Activated B cell treated with CpG ODN at 0.5 μM for 24 hours (primary cell): Measurements from ENCODE around the gene ATXN7L2. TPM values are rescaled to one million over a fixed set of nuclear protein-coding genes. Genes with fewer than 3 reads are reported as not detected.
"Not testable (repeated sequence)": the region's sequence is repeated elsewhere in the genome, so short reads cannot be mapped to it uniquely, and the experiment has no call there.

ENCODE experiments used
- ATAC-seq: fragments of 200-7000 bp; cut with Tn5 transposase; one replicate; pipeline ENCODE4 v1.10.0; 2021; ENCODE audit warnings: low read depth, mild to moderate bottlenecking, moderate library complexity
- CTCF ChIA-PET: fragments of 350-600 bp; sonication (Branson Sonifier 250); formaldehyde crosslinking; loops from one replicate; lab custom pipeline; 2021; ENCODE audit warnings: antibody characterized with exemption; lab: Charles Lee
- POLR2A ChIA-PET: fragments of 350-600 bp; sonication (Branson Sonifier 250); formaldehyde crosslinking; loops from one replicate; lab custom pipeline; 2021; ENCODE audit warnings: antibody characterized with exemption; lab: Charles Lee
- DNase-seq: peaks from one replicate; pipeline ENCODE4 v3.0.0; 2022
- H3K27ac Mint-ChIP-seq: one replicate; pipeline ENCODE4 v1.8.0; 2020; ENCODE audit warnings: mixed read lengths
- H3K27me3 Mint-ChIP-seq: one replicate; pipeline ENCODE4 v1.8.0; 2021; ENCODE audit warnings: mixed read lengths
- H3K36me3 Mint-ChIP-seq: one replicate; pipeline ENCODE4 v1.8.0; 2021; ENCODE audit warnings: low read depth, mixed read lengths
- H3K4me1 Mint-ChIP-seq: one replicate; pipeline ENCODE4 v1.8.0; 2021; ENCODE audit warnings: mixed read lengths
- H3K4me3 Mint-ChIP-seq: one replicate; pipeline ENCODE4 v1.8.0; 2020; ENCODE audit warnings: mild to moderate bottlenecking, mixed read lengths
- H3K9me3 Mint-ChIP-seq: one replicate; pipeline ENCODE4 v1.8.0; 2020; ENCODE audit warnings: mixed read lengths
- CTCF ChIP-seq: fragments of 200-600 bp; IDR thresholded peaks from one replicate; pipeline ENCODE4 v1.8.0; 2022; ENCODE audit warnings: antibody characterized with exemption, mild to moderate bottlenecking
- intact Hi-C: fragments of 100-400 bp; cut with micrococcal nuclease; formaldehyde crosslinking; loops from one replicate; pipeline ENCODE4 v1.15.1; 2024
- total RNA-seq: library from RNA; stranded (reverse); gene quantifications from 2 replicates; pipeline ENCODE4 v1.2.3, GENCODE V29; 2022

ATXN7L2 gene
- total RNA-seq, 1 donor from 2014 or later: 7.5 TPM

- no peaks in the 10 kb centered on the region for H3K36me3 Mint-ChIP-seq
- H3K4me1 Mint-ChIP-seq: no peaks in the 10 kb centered on the region
- no peak overlapping the region for H3K4me3 Mint-ChIP-seq
- TF ChIP-seq CTCF: no peak
- ATAC-seq (no peak), DNase-seq (no peak)
- ChIA-PET CTCF (no interaction called here), POLR2A (no interaction called here)
- H3K27ac Mint-ChIP-seq: no peak overlapping the region
- H3K9me3 Mint-ChIP-seq: no peaks in the 10 kb centered on the region
- intact Hi-C loops: no loop called here
- peaks cover 20% of the 10 kb centered on the region for H3K27me3 Mint-ChIP-seq
Observed at GRCh38 chr1:109444346-109444745, 39.4 kb upstream of the ATXN7L2 start.

GRCh38 chr1:109445949-109446695 is 37.6 kb upstream of the ATXN7L2 start:
- peaks cover 33% of the 10 kb centered on the region for H3K27me3 Mint-ChIP-seq
- H3K36me3 Mint-ChIP-seq, ATAC-seq, DNase-seq, CTCF ChIA-PET, H3K9me3 Mint-ChIP-seq, intact Hi-C loops, H3K27ac Mint-ChIP-seq, H3K4me3 Mint-ChIP-seq, H3K4me1 Mint-ChIP-seq: not testable (repeated sequence)
- POLR2A ChIA-PET: interaction anchor here (0.7 kb wide), 1 partner anchor 21 kb away, joined by 3 read pairs; no protein-coding TSS in a partner anchor

GRCh38 chr1:109447524-109447923 is 36.2 kb upstream of the ATXN7L2 start:
- Mint-ChIP-seq H3K27me3 (peaks cover 34% of the 10 kb centered on the region), H3K9me3 (no peaks in the 10 kb centered on the region), H3K27ac (no peak overlapping the region), H3K4me3 (no peak overlapping the region), H3K4me1 (no peaks in the 10 kb centered on the region), H3K36me3 (no peaks in the 10 kb centered on the region)
- POLR2A ChIA-PET: no interaction called here
- intact Hi-C loops: no loop called here
- CTCF ChIA-PET: no interaction called here
- TF ChIP-seq CTCF: no peak
- no peak for DNase-seq
- ATAC-seq: no peak

GRCh38 chr1:109454497-109455133 is 29.1 kb upstream of the ATXN7L2 start:
- CTCF ChIA-PET: no interaction called here

GRCh38 chr1:109457819-109458218 is 25.9 kb upstream of the ATXN7L2 start:
- no peak for TF ChIP-seq CTCF
- H3K4me1 Mint-ChIP-seq: no peaks in the 10 kb centered on the region
- DNase-seq: no peak
- CTCF ChIA-PET: no interaction called here
- intact Hi-C loops: no loop called here
- no peaks in the 10 kb centered on the region for H3K36me3 Mint-ChIP-seq
- H3K27me3 Mint-ChIP-seq: peaks cover 36% of the 10 kb centered on the region
- H3K27ac Mint-ChIP-seq: no peak overlapping the region
- no peak overlapping the region for H3K4me3 Mint-ChIP-seq
- no peak for ATAC-seq
- H3K9me3 Mint-ChIP-seq: peaks cover 10% of the 10 kb centered on the region
- POLR2A ChIA-PET: no interaction called here

More at GRCh38 chr1:109454497-109455133, 29.1 kb upstream of the ATXN7L2 start:
- ATAC-seq (no peak), DNase-seq (no peak)
- H3K4me1 Mint-ChIP-seq: no peaks in the 10 kb centered on the region
- no peak for TF ChIP-seq CTCF
- H3K4me3 Mint-ChIP-seq: no peak overlapping the region
- no peak overlapping the region for H3K27ac Mint-ChIP-seq
- POLR2A ChIA-PET: interaction anchor here (0.6 kb wide), 1 partner anchor 1633 kb away, joined by 3 read pairs; no protein-coding TSS in a partner anchor
- intact Hi-C loops: no loop called here
- no peaks in the 10 kb centered on the region for H3K36me3 Mint-ChIP-seq
- H3K27me3 Mint-ChIP-seq: peaks cover 28% of the 10 kb centered on the region
- peaks cover 10% of the 10 kb centered on the region for H3K9me3 Mint-ChIP-seq
